IMR-90 (cell line): ENCODE data around the gene CFAP299. TPM values are rescaled to one million over a fixed set of nuclear protein-coding genes. Genes with fewer than 3 reads are reported as not detected.

Source experiments
- ATAC-seq: fragments of 200-7000 bp; cut with Tn5 transposase; 2 replicates; pipeline ENCODE4 v1.9.1; 2020; ENCODE audit warnings: low read depth, mild to moderate bottlenecking, moderate library complexity
- BruUV-seq: library from RNA; stranded (reverse); fragments of 400-500 nt; replicated peaks from 2 replicates; lab custom pipeline; 2021; lab: Mats Ljungman, UMichigan
- CTCF ChIA-PET: fragments of 300-600 bp; formaldehyde crosslinking; extraction: SDS; loops from one replicate; lab custom pipeline; 2021; ENCODE audit warnings: antibody characterized with exemption; lab: Yijun Ruan, JAX
- POLR2A ChIA-PET: fragments of 300-600 bp; sonication (Branson Sonifier 250); formaldehyde crosslinking; loops from one replicate; lab custom pipeline; 2022; ENCODE audit warnings: antibody characterized with exemption; ENCODE audit not compliant: unreplicated experiment; lab: Charles Lee
- DNase-seq: peaks from one replicate; pipeline ENCODE4 v3.0.0; 2013
- H2AFZ ChIP-seq: replicated peaks from 2 replicates; pipeline ENCODE3; 2013; ENCODE audit warnings: low read length, mild to moderate bottlenecking; ENCODE audit not compliant: poor library complexity
- H2AK5ac ChIP-seq: 2 replicates; pipeline ENCODE4 v1.6.1; 2013; ENCODE audit warnings: low read depth, low read length, inconsistent platforms
- H2AK9ac ChIP-seq: replicated peaks from 2 replicates; pipeline ENCODE3; 2013; ENCODE audit warnings: mild to moderate bottlenecking, low read depth, low read length, moderate library complexity; ENCODE audit not compliant: poor library complexity
- H2BK120ac ChIP-seq: 2 replicates; pipeline ENCODE4 v1.6.1; 2013; ENCODE audit warnings: low read depth, low read length, inconsistent platforms
- H2BK15ac ChIP-seq: 3 replicates; pipeline ENCODE4 v1.6.1; 2013; ENCODE audit warnings: low read depth, low read length, inconsistent platforms
- H2BK20ac ChIP-seq: 2 replicates; pipeline ENCODE4 v1.6.1; 2013; ENCODE audit warnings: low read depth, mild to moderate bottlenecking, inconsistent platforms, low read length, moderate library complexity
- H2BK5ac ChIP-seq: 2 replicates; pipeline ENCODE4 v1.6.1; 2013; ENCODE audit warnings: mild to moderate bottlenecking, low read depth, low read length, inconsistent platforms; ENCODE audit not compliant: poor library complexity, severe bottlenecking
- H3K14ac ChIP-seq: replicated peaks from 2 replicates; pipeline ENCODE4 v1.6.1; 2013; ENCODE audit warnings: low read depth, low read length, inconsistent platforms
- H3K18ac ChIP-seq: 2 replicates; pipeline ENCODE4 v1.6.1; 2013; ENCODE audit warnings: low read depth, low read length, control low read depth
- H3K23ac ChIP-seq: 2 replicates; pipeline ENCODE4 v1.6.1; 2013; ENCODE audit warnings: low read depth, low read length, inconsistent platforms
- H3K27ac ChIP-seq: 2 replicates; pipeline ENCODE4 v1.5.1; 2013; ENCODE audit warnings: mild to moderate bottlenecking, control low read depth, low read length; ENCODE audit not compliant: insufficient read depth
- H3K27me3 ChIP-seq: 2 replicates; pipeline ENCODE4 v1.6.1; 2013; ENCODE audit warnings: low read length; ENCODE audit not compliant: control insufficient read depth, insufficient read depth
- H3K36me3 ChIP-seq: 2 replicates; pipeline ENCODE4 v1.6.1; 2013; ENCODE audit warnings: low read length, mixed read lengths; ENCODE audit not compliant: control insufficient read depth, insufficient read depth
- H3K4ac ChIP-seq: 2 replicates; pipeline ENCODE4 v1.6.1; 2013; ENCODE audit warnings: low read depth, low read length, inconsistent platforms
- H3K4me1 ChIP-seq: 2 replicates; pipeline ENCODE4 v1.6.1; 2013; ENCODE audit warnings: low read length, mixed read lengths; ENCODE audit not compliant: control insufficient read depth, insufficient read depth
- H3K4me2 ChIP-seq: 2 replicates; pipeline ENCODE4 v1.6.1; 2013; ENCODE audit warnings: low read depth, mild to moderate bottlenecking, control low read depth, low read length, moderate library complexity
- H3K4me3 ChIP-seq: 2 replicates; pipeline ENCODE4 v1.5.1; 2013; ENCODE audit warnings: low read depth, mild to moderate bottlenecking, control low read depth, low read length, moderate library complexity; ENCODE audit not compliant: insufficient read depth
- H3K56ac ChIP-seq: 2 replicates; pipeline ENCODE4 v1.6.1; 2013; ENCODE audit warnings: low read length, inconsistent platforms; ENCODE audit not compliant: insufficient read depth; ENCODE audit errors: extremely low read depth
- H3K79me1 ChIP-seq, 2 experiments: 2 replicates each; pipeline ENCODE4 v1.6.1; 2013; ENCODE audit warnings: low read length in 2 of 2, inconsistent platforms in 1 of 2, low read depth in 1 of 2
- H3K9ac ChIP-seq: 2 replicates; pipeline ENCODE4 v1.6.1; 2013; ENCODE audit warnings: low read depth, low read length, control low read depth
- H3K9me1 ChIP-seq: 2 replicates; pipeline ENCODE4 v1.6.1; 2013; ENCODE audit warnings: low read length, inconsistent platforms; ENCODE audit not compliant: insufficient read depth
- H3K9me3 ChIP-seq: 2 replicates; pipeline ENCODE4 v1.6.1; 2013; ENCODE audit warnings: low read length; ENCODE audit not compliant: control insufficient read depth, insufficient read depth
- H4K20me1 ChIP-seq: 2 replicates; pipeline ENCODE4 v1.6.1; 2013; ENCODE audit warnings: low read length, inconsistent platforms; ENCODE audit not compliant: insufficient read depth
- H4K5ac ChIP-seq: 2 replicates; pipeline ENCODE4 v1.6.1; 2013; ENCODE audit warnings: mild to moderate bottlenecking, low read depth, low read length, control low read depth
- H4K8ac ChIP-seq, 2 experiments: 2 replicates each; pipeline ENCODE4 v1.6.1; 2013; ENCODE audit warnings: low read depth in 2 of 2, low read length in 2 of 2, control low read depth in 1 of 2, inconsistent platforms in 1 of 2
- H4K91ac ChIP-seq: 2 replicates; pipeline ENCODE4 v1.6.1; 2013; ENCODE audit warnings: low read depth, low read length, inconsistent platforms; ENCODE audit not compliant: insufficient read depth
- BHLHE40 ChIP-seq: fragments of 150-350 bp; IDR thresholded peaks from 2 replicates; pipeline ENCODE4 v1.6.1; 2016; ENCODE audit warnings: mild to moderate bottlenecking, low read depth, low read length
- CHD1 ChIP-seq: IDR thresholded peaks from 2 replicates; pipeline ENCODE4 v1.6.1; 2012; ENCODE audit warnings: low read depth, low read length, improper control_type of control experiment
- FOS ChIP-seq: fragments of 150-350 bp; IDR thresholded peaks from 2 replicates; pipeline ENCODE4 v1.6.1; 2016; ENCODE audit warnings: low read depth, low read length
- MAFK ChIP-seq: IDR thresholded peaks from 2 replicates; pipeline ENCODE4 v1.6.1; 2012; ENCODE audit warnings: low read depth, low read length, improper control_type of control experiment
- MAZ ChIP-seq: IDR thresholded peaks from 2 replicates; pipeline ENCODE4 v1.6.1; 2012; ENCODE audit warnings: low read depth, mild to moderate bottlenecking, low read length, improper control_type of control experiment, moderate library complexity, borderline replicate concordance
- MXI1 ChIP-seq: IDR thresholded peaks from 2 replicates; pipeline ENCODE4 v1.6.1; 2012; ENCODE audit warnings: low read depth, mild to moderate bottlenecking, low read length, moderate library complexity, borderline replicate concordance
- NFE2L2 ChIP-seq: fragments of 150-350 bp; IDR thresholded peaks from 2 replicates; pipeline ENCODE4 v1.6.1; 2016; ENCODE audit warnings: low read depth, mild to moderate bottlenecking, low read length
- POLR2A ChIP-seq: IDR thresholded peaks from 2 replicates; pipeline ENCODE4 v1.6.1; 2012; ENCODE audit warnings: mild to moderate bottlenecking, low read depth, low read length
- RAD21 ChIP-seq: IDR thresholded peaks from 2 replicates; pipeline ENCODE4 v1.6.1; 2012; ENCODE audit warnings: low read length, improper control_type of control experiment
- RCOR1 ChIP-seq: IDR thresholded peaks from 2 replicates; pipeline ENCODE4 v1.6.1; 2012; ENCODE audit warnings: mild to moderate bottlenecking, low read length, improper control_type of control experiment; ENCODE audit not compliant: insufficient replicate concordance
- RFX5 ChIP-seq: IDR thresholded peaks from 2 replicates; pipeline ENCODE4 v1.8.0; 2012; ENCODE audit warnings: low read depth, mild to moderate bottlenecking, low read length, moderate library complexity
- SMC3 ChIP-seq: fragments of 150-350 bp; IDR thresholded peaks from 2 replicates; pipeline ENCODE4 v1.6.1; 2016; ENCODE audit warnings: low read depth, mild to moderate bottlenecking, antibody characterized with exemption, low read length, moderate library complexity
- WGBS, 2 experiments: methylation state at CpG; one replicate each; pipeline versions ENCODE4 v1.1.5 to v1.1.7; 2013; ENCODE audit warnings: missing lambda C conversion rate in 2 of 2; ENCODE audit not compliant: insufficient read length in 1 of 2; ENCODE audit errors: extremely low coverage in 2 of 2; 5-methylcytosine and 5-hydroxymethylcytosine counted together
- dilution Hi-C: fragments of 300-500 bp; cut with HindIII; formaldehyde crosslinking; loops from one replicate; pipeline ENCODE4 v1.14.3; 2018; ENCODE audit warnings: low sequenced_read_pairs; ENCODE audit not compliant: unreplicated experiment
- in situ Hi-C: fragments of 300-500 bp; cut with MboI; formaldehyde crosslinking; loops from 3 replicates; pipeline ENCODE4 v1.14.3; 2019; ENCODE audit warnings: low sequenced_read_pairs, inconsistent platforms, mixed read lengths
- intact Hi-C: fragments of 100-400 bp; cut with micrococcal nuclease; formaldehyde crosslinking; loops from 2 replicates; pipeline ENCODE4 v1.10.0; 2022
- polyA plus RNA-seq, 3 experiments: library from polyadenylated mRNA; depleted of rRNA; stranded (reverse); fragments of >200 nt; gene quantifications; 2 replicates each; pipeline ENCODE4 v1.2.3, GENCODE V29; 2012; ENCODE audit warnings: low replicate concordance in 1 of 3
- total RNA-seq: library from RNA; depleted of rRNA; stranded (reverse); fragments of >200 nt; gene quantifications from 2 replicates; pipeline ENCODE4 v1.2.3, GENCODE V29; 2012
- TF ChIP-seq, protein P1 (sequence below): fragments of 150-350 bp; IDR thresholded peaks from 2 replicates; pipeline ENCODE4 v1.6.1; 2016; ENCODE audit warnings: low read depth, mild to moderate bottlenecking, low read length, moderate library complexity, borderline replicate concordance
- TF ChIP-seq, protein P2 (sequence below): fragments of 150-350 bp; IDR thresholded peaks from 2 replicates; pipeline ENCODE4 v1.6.1; 2017; ENCODE audit warnings: mild to moderate bottlenecking, antibody characterized with exemption, low read length, low read depth
- TF ChIP-seq, protein P3 (sequence below): conservative IDR thresholded peaks from 2 replicates; pipeline ENCODE4 v1.5.1; 2012; ENCODE audit warnings: mild to moderate bottlenecking, low read depth, low read length, improper control_type of control experiment

The CFAP299 gene
- total and polyA plus RNA-seq, 2 of the 4 experiments (the other 2 are of a cell fraction) = 1.0 to 1.1 TPM

DNA sequence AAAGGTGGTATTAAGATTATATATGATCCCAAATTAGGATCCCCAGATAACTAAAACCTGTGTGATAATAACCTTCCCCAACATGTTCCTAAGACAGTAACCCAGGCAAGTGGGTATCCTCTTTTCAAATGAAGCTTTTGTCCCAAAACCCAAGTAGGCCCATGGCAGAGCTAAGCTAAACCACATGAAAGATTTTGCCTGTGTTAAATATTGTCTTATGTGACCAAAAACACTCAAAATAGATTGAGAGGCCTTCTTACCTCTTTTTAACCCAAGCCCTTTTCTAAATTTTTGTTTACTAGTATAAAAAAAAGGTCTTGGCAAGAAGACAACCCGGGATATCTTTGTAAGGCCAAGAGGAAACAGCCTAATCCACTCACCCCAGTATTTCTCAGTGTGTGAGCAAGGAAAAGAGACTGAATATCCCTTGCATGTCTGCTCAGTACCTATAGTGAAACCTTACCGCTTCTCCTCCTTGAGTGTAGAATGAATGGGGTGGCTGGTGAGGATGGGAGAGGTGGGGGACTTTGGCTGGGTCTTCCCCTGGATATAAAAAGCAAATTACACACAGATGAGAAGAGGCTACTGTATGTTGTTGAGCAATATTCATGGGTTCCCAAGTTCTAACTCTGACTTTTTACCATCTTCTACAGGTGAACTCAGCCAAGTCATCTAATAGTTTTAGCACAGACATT lies 506.2 kb downstream of the CFAP299 start:
- no peak overlapping the region for H2AFZ ChIP-seq
- H3K18ac ChIP-seq = no peak overlapping the region
- H2AK9ac ChIP-seq = no peak overlapping the region
- in situ Hi-C loops = no loop called here
- H3K14ac ChIP-seq = no peak overlapping the region
- H3K27me3 ChIP-seq = no peaks in the 10 kb centered on the region
- no peak overlapping the region for H3K9ac ChIP-seq
- TF ChIP-seq, protein P1, sequence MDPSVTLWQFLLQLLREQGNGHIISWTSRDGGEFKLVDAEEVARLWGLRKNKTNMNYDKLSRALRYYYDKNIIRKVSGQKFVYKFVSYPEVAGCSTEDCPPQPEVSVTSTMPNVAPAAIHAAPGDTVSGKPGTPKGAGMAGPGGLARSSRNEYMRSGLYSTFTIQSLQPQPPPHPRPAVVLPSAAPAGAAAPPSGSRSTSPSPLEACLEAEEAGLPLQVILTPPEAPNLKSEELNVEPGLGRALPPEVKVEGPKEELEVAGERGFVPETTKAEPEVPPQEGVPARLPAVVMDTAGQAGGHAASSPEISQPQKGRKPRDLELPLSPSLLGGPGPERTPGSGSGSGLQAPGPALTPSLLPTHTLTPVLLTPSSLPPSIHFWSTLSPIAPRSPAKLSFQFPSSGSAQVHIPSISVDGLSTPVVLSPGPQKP = no peak
- TF ChIP-seq FOS = no peak
- TF ChIP-seq CHD1 = no peak
- TF ChIP-seq MAZ = no peak
- TF ChIP-seq RAD21 = no peak
- TF ChIP-seq MAFK = no peak
- no peak for TF ChIP-seq POLR2A
- TF ChIP-seq MXI1 = no peak
- TF ChIP-seq SMC3 = no peak
- TF ChIP-seq RFX5 = no peak
- TF ChIP-seq, protein P2, sequence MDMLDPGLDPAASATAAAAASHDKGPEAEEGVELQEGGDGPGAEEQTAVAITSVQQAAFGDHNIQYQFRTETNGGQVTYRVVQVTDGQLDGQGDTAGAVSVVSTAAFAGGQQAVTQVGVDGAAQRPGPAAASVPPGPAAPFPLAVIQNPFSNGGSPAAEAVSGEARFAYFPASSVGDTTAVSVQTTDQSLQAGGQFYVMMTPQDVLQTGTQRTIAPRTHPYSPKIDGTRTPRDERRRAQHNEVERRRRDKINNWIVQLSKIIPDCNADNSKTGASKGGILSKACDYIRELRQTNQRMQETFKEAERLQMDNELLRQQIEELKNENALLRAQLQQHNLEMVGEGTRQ = no peak
- no peak for TF ChIP-seq NFE2L2
- TF ChIP-seq RCOR1 = no peak
- TF ChIP-seq, protein P3, sequence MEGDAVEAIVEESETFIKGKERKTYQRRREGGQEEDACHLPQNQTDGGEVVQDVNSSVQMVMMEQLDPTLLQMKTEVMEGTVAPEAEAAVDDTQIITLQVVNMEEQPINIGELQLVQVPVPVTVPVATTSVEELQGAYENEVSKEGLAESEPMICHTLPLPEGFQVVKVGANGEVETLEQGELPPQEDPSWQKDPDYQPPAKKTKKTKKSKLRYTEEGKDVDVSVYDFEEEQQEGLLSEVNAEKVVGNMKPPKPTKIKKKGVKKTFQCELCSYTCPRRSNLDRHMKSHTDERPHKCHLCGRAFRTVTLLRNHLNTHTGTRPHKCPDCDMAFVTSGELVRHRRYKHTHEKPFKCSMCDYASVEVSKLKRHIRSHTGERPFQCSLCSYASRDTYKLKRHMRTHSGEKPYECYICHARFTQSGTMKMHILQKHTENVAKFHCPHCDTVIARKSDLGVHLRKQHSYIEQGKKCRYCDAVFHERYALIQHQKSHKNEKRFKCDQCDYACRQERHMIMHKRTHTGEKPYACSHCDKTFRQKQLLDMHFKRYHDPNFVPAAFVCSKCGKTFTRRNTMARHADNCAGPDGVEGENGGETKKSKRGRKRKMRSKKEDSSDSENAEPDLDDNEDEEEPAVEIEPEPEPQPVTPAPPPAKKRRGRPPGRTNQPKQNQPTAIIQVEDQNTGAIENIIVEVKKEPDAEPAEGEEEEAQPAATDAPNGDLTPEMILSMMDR = no peak
- TF ChIP-seq BHLHE40 = no peak
- H3K23ac ChIP-seq = no peak overlapping the region
- H3K4me2 ChIP-seq = no peak overlapping the region
- dilution Hi-C loops = no loop called here
- CTCF ChIA-PET = no interaction called here
- no peak overlapping the region for H2BK120ac ChIP-seq
- no peak overlapping the region for H4K91ac ChIP-seq
- no peaks in the 10 kb centered on the region for H3K9me3 ChIP-seq
- H2BK15ac ChIP-seq = no peak overlapping the region
- no peak overlapping the region for H2BK5ac ChIP-seq
- no peaks in the 10 kb centered on the region for H3K9me1 ChIP-seq
- H4K20me1 ChIP-seq = no peaks in the 10 kb centered on the region
- H2AK5ac ChIP-seq = no peak overlapping the region
- no peak for ATAC-seq
- no peak overlapping the region for H3K56ac ChIP-seq
- POLR2A ChIA-PET = no interaction called here
- no peak overlapping the region for H3K27ac ChIP-seq
- DNase-seq = no peak
- no peak overlapping the region for H4K5ac ChIP-seq
- intact Hi-C loops = no loop called here
- H3K4me3 ChIP-seq = no peak overlapping the region
- H3K79me1 ChIP-seq = no peaks in the 10 kb centered on the region
- H3K4me1 ChIP-seq = no peaks in the 10 kb centered on the region
- H3K36me3 ChIP-seq = no peaks in the 10 kb centered on the region
- H3K4ac ChIP-seq = no peak overlapping the region
- no peak overlapping the region for H4K8ac ChIP-seq
- BruUV-seq = no TSS peak
- no CpG with 5 or more reads among the region's 2 CpGs for WGBS, 2 experiments
- no peak overlapping the region for H2BK20ac ChIP-seq
